HL-60 (cell line): ENCODE data around the gene COG7.

Experiments
- DNase-seq, 2 experiments: peaks; one replicate each; pipeline ENCODE4 v3.0.0-alpha.2; 2010 to 2020; ENCODE audit warnings: low read depth in 1 of 2, low spot score in 1 of 2
- H3K27ac ChIP-seq: fragments of 250-450 bp; sonication (Bioruptor Pico); replicated peaks from 2 replicates; pipeline ENCODE4 v1.5.1; 2020; ENCODE audit warnings: mild to moderate bottlenecking, moderate library complexity
- H3K27me3 ChIP-seq: fragments of 250-450 bp; sonication (Bioruptor Pico); 2 replicates; pipeline ENCODE4 v1.5.1; 2021; ENCODE audit warnings: mild to moderate bottlenecking, moderate library complexity; ENCODE audit not compliant: insufficient read depth, poor library complexity, severe bottlenecking
- H3K4me3 ChIP-seq: replicated peaks from 2 replicates; pipeline ENCODE4 v1.5.1; 2011; ENCODE audit warnings: mild to moderate bottlenecking, control low read depth, low read length; ENCODE audit not compliant: insufficient read depth
- GABPA ChIP-seq: IDR thresholded peaks from 2 replicates; pipeline ENCODE4 v1.6.1; 2012; ENCODE audit warnings: low read depth
- POLR2AphosphoS5 ChIP-seq: IDR thresholded peaks from 2 replicates; pipeline ENCODE4 v1.6.1; 2012; ENCODE audit warnings: low read depth
- REST ChIP-seq: IDR thresholded peaks from 2 replicates; pipeline ENCODE4 v1.6.1; 2012; ENCODE audit warnings: low read depth; ENCODE audit not compliant: insufficient replicate concordance
- SPI1 ChIP-seq: IDR thresholded peaks from 2 replicates; pipeline ENCODE4 v1.6.1; 2012; ENCODE audit warnings: low read depth, mild to moderate bottlenecking, borderline replicate concordance
- TF ChIP-seq, protein P1 (sequence below): IDR thresholded peaks from one replicate; pipeline ENCODE4 v1.5.1; 2011; ENCODE audit warnings: low read length, control low read depth, inconsistent platforms; ENCODE audit not compliant: insufficient read depth

Gene COG7

DNA sequence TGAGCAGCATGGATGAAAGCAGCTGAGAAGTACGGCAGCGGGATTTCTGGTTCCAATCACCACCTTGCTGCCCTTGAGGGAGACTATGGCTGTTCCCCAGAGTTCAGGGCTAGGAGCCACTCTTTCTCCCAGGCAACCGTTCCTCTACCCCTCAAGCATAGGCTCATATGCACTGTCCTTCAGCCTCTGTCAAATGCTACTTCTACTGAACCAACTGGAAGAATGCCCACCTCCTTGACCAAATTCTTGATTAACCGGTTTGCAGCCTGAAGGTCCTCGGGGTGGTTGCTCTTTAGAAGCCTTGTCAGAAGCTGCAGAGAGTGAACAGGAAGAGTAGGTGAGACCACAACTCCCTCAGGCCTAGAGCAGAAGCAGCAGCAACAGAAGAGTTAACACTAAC lies 33.5 kb upstream of the COG7 start:
- no peak for TF ChIP-seq SPI1
- no peak for TF ChIP-seq GABPA
- TF ChIP-seq POLR2AphosphoS5 = no peak
- TF ChIP-seq, protein P1, sequence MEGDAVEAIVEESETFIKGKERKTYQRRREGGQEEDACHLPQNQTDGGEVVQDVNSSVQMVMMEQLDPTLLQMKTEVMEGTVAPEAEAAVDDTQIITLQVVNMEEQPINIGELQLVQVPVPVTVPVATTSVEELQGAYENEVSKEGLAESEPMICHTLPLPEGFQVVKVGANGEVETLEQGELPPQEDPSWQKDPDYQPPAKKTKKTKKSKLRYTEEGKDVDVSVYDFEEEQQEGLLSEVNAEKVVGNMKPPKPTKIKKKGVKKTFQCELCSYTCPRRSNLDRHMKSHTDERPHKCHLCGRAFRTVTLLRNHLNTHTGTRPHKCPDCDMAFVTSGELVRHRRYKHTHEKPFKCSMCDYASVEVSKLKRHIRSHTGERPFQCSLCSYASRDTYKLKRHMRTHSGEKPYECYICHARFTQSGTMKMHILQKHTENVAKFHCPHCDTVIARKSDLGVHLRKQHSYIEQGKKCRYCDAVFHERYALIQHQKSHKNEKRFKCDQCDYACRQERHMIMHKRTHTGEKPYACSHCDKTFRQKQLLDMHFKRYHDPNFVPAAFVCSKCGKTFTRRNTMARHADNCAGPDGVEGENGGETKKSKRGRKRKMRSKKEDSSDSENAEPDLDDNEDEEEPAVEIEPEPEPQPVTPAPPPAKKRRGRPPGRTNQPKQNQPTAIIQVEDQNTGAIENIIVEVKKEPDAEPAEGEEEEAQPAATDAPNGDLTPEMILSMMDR = no peak
- TF ChIP-seq REST = no peak
- Histone ChIP-seq H3K27me3 (no peaks in the 10 kb centered on the region), H3K4me3 (no peak overlapping the region), H3K27ac (no peak overlapping the region)
- no peak for DNase-seq

DNA sequence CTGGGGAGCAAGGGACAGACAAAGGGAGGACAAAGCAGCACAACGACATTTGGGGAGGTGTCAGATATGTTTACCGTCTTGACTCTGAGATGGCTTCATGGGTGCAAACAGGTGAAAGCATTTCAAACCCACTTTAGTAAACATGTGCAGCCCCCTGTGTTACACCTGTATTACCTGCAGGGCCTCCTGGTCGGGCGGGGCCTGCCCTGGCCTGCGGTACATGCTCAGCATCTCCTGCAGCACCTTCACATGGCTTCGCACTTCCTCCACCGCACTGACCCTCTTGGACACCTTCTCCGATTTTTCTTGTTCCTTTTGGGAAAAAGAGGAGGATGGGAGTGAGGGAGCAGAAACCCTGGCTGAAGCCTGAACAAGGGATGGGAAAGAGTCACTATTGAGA lies 32.9 kb upstream of the COG7 start:
- Histone ChIP-seq H3K27me3 (no peaks in the 10 kb centered on the region), H3K27ac (no peak overlapping the region), H3K4me3 (no peak overlapping the region)
- TF ChIP-seq SPI1 (no peak), POLR2AphosphoS5 (no peak), REST (no peak), GABPA (no peak)
- TF ChIP-seq, protein P1 = no peak
- no peak for DNase-seq

- Histone ChIP-seq H3K4me3 (no peak overlapping the region), H3K27ac (no peak overlapping the region)
- no peak for TF ChIP-seq POLR2AphosphoS5
- no peak for TF ChIP-seq GABPA
- TF ChIP-seq, protein P1 = no peak
- no peak for TF ChIP-seq REST
- no peak for TF ChIP-seq SPI1
These were observed 32.2 kb upstream of the COG7 start for GRCh38 chr16:23485257-23485614.

More at GRCh38 chr16:23485257-23485614, 32.2 kb upstream of the COG7 start:
- DNase-seq = no peak
- no peaks in the 10 kb centered on the region for H3K27me3 ChIP-seq
